Immature natural killer cell (primary cell): ENCODE results near the gene BRI3. TPM values are rescaled to one million over a fixed set of nuclear protein-coding genes. Genes with fewer than 3 reads are reported as not detected.

Experiments used
- DNase-seq, 3 donors: peaks; one replicate each; pipeline ENCODE4 v3.0.0; 2022; ENCODE audit warnings: mixed read lengths in 1 of 3
- H3K27ac Mint-ChIP-seq, 6 donors: one replicate each; pipeline ENCODE4 v1.8.0; 2020; ENCODE audit warnings: mixed read lengths in 6 of 6, mild to moderate bottlenecking in 5 of 6, inconsistent platforms in 4 of 6, moderate library complexity in 3 of 6
- H3K27me3 Mint-ChIP-seq, 3 donors: one replicate each; pipeline ENCODE4 v1.8.0; 2020 to 2021; ENCODE audit warnings: low read depth in 3 of 3, mild to moderate bottlenecking in 3 of 3, mixed read lengths in 3 of 3, moderate library complexity in 3 of 3, inconsistent platforms in 1 of 3
- H3K36me3 Mint-ChIP-seq, 3 donors: one replicate each; pipeline ENCODE4 v1.8.0; 2020; ENCODE audit warnings: mixed read lengths in 3 of 3, inconsistent platforms in 2 of 3, mild to moderate bottlenecking in 2 of 3
- H3K4me1 Mint-ChIP-seq, 2 donors: one replicate each; pipeline ENCODE4 v1.8.0; 2020; ENCODE audit warnings: inconsistent platforms in 2 of 2, mild to moderate bottlenecking in 2 of 2, mixed read lengths in 2 of 2, moderate library complexity in 1 of 2
- H3K4me3 Mint-ChIP-seq, 5 donors: one replicate each; pipeline ENCODE4 v1.8.0; 2020; ENCODE audit warnings: mild to moderate bottlenecking in 5 of 5, mixed read lengths in 5 of 5, inconsistent platforms in 3 of 5, moderate library complexity in 3 of 5
- H3K9me3 Mint-ChIP-seq, 6 donors: one replicate each; pipeline ENCODE4 v1.8.0; 2020; ENCODE audit warnings: mild to moderate bottlenecking in 6 of 6, mixed read lengths in 6 of 6, inconsistent platforms in 4 of 6, moderate library complexity in 3 of 6
- polyA plus RNA-seq, 3 donors: library from polyadenylated mRNA; unstranded; fragments of 300-500 nt; fragmentation: Illumina TruSeq; gene quantifications; one replicate each; pipeline ENCODE4 v1.2.3, GENCODE V29; 2021

The BRI3 gene
- polyA plus RNA-seq, 3 donors from 2014 or later, result 15.8 to 18.3 (median 17.2) TPM

GRCh38 chr7:98317366-98318040, 36.0 kb downstream of the BRI3 start:
- Mint-ChIP-seq H3K36me3 (no peaks in the 10 kb centered on the region), H3K4me1 (no peaks in the 10 kb centered on the region), H3K9me3 (peaks cover 0 to 2% (median 0%) of the 10 kb centered on the region in 6 donors), H3K27me3 (peaks cover 0 to 4% (median 2%) of the 10 kb centered on the region in 3 donors), H3K4me3 (no peak overlapping the region), H3K27ac (no peak overlapping the region)
- DNase-seq, result no peak

- H3K27ac Mint-ChIP-seq, result no peak overlapping the region
- H3K27me3 Mint-ChIP-seq, result peaks cover 0 to 12% (median 6%) of the 10 kb centered on the region in 3 donors
- no peak overlapping the region for H3K4me3 Mint-ChIP-seq
- H3K36me3 Mint-ChIP-seq, result no peaks in the 10 kb centered on the region
- H3K4me1 Mint-ChIP-seq, result no peaks in the 10 kb centered on the region
- peaks cover 0 to 2% (median 0%) of the 10 kb centered on the region in 6 donors for H3K9me3 Mint-ChIP-seq
- DNase-seq, result no peak
Observed at GRCh38 chr7:98319176-98319575, 37.7 kb downstream of the BRI3 start.

GRCh38 chr7:98321301-98321700, 39.8 kb downstream of the BRI3 start:
- no peak for DNase-seq
- no peak overlapping the region for H3K27ac Mint-ChIP-seq
- peaks cover 0 to 14% (median 6%) of the 10 kb centered on the region in 3 donors for H3K27me3 Mint-ChIP-seq
- peaks cover 0 to 2% (median 0%) of the 10 kb centered on the region in 6 donors for H3K9me3 Mint-ChIP-seq
- no peak overlapping the region for H3K4me3 Mint-ChIP-seq
- H3K36me3 Mint-ChIP-seq, result no peaks in the 10 kb centered on the region
- H3K4me1 Mint-ChIP-seq, result no peaks in the 10 kb centered on the region

GRCh38 chr7:98322331-98323270, 41.1 kb downstream of the BRI3 start:
- H3K27ac Mint-ChIP-seq, result no peak overlapping the region
- H3K9me3 Mint-ChIP-seq, result peaks cover 0 to 2% (median 0%) of the 10 kb centered on the region in 6 donors
- H3K4me3 Mint-ChIP-seq, result no peak overlapping the region
- no peaks in the 10 kb centered on the region for H3K36me3 Mint-ChIP-seq
- peaks cover 0 to 16% (median 6%) of the 10 kb centered on the region in 3 donors for H3K27me3 Mint-ChIP-seq
- no peak for DNase-seq
- H3K4me1 Mint-ChIP-seq, result no peaks in the 10 kb centered on the region

- Mint-ChIP-seq H3K4me3 (no peak overlapping the region), H3K9me3 (no peaks in the 10 kb centered on the region), H3K36me3 (no peaks in the 10 kb centered on the region), H3K4me1 (no peaks in the 10 kb centered on the region), H3K27ac (no peak overlapping the region), H3K27me3 (peaks cover 0 to 18% (median 6%) of the 10 kb centered on the region in 3 donors)
- DNase-seq, result no peak
Observed at GRCh38 chr7:98323597-98324322, 42.3 kb downstream of the BRI3 start.

GRCh38 chr7:98324782-98325181, 43.3 kb downstream of the BRI3 start:
- Mint-ChIP-seq H3K27ac (no peak overlapping the region), H3K4me3 (no peak overlapping the region), H3K27me3 (peaks cover 0 to 19% (median 6%) of the 10 kb centered on the region in 3 donors), H3K36me3 (no peaks in the 10 kb centered on the region), H3K9me3 (no peaks in the 10 kb centered on the region), H3K4me1 (no peaks in the 10 kb centered on the region)
- no peak for DNase-seq

GRCh38 chr7:98329100-98329790, 47.8 kb downstream of the BRI3 start:
- Mint-ChIP-seq H3K4me3 (no peak overlapping the region), H3K27ac (no peak overlapping the region), H3K9me3 (no peaks in the 10 kb centered on the region), H3K4me1 (no peaks in the 10 kb centered on the region), H3K27me3 (peaks cover 0 to 9% (median 4%) of the 10 kb centered on the region in 3 donors), H3K36me3 (no peaks in the 10 kb centered on the region)
- no peak for DNase-seq

- Mint-ChIP-seq H3K4me1 (no peaks in the 10 kb centered on the region), H3K9me3 (no peaks in the 10 kb centered on the region), H3K27me3 (peaks cover 0 to 7% (median 4%) of the 10 kb centered on the region in 3 donors), H3K4me3 (no peak overlapping the region), H3K36me3 (no peaks in the 10 kb centered on the region), H3K27ac (no peak overlapping the region)
- DNase-seq, result no peak
Observed at GRCh38 chr7:98329791-98330373, 48.4 kb downstream of the BRI3 start.

GRCh38 chr7:98330926-98331529, 49.5 kb downstream of the BRI3 start:
- Mint-ChIP-seq H3K27me3 (peaks cover 0 to 7% (median 4%) of the 10 kb centered on the region in 3 donors), H3K4me1 (no peaks in the 10 kb centered on the region), H3K4me3 (no peak overlapping the region), H3K9me3 (no peaks in the 10 kb centered on the region), H3K36me3 (no peaks in the 10 kb centered on the region), H3K27ac (no peak overlapping the region)
- DNase-seq, result no peak

- no peak overlapping the region for H3K4me3 Mint-ChIP-seq
- no peak overlapping the region for H3K27ac Mint-ChIP-seq
Observed at GRCh38 chr7:98334081-98334480, 52.6 kb downstream of the BRI3 start.

GRCh38 chr7:98335411-98335977, 54.0 kb downstream of the BRI3 start:
- Mint-ChIP-seq H3K27ac (no peak overlapping the region), H3K9me3 (peaks cover 0 to 7% (median 0%) of the 10 kb centered on the region in 6 donors), H3K4me3 (no peak overlapping the region), H3K36me3 (no peaks in the 10 kb centered on the region), H3K27me3 (peaks cover 0 to 1% (median 0%) of the 10 kb centered on the region in 3 donors), H3K4me1 (no peaks in the 10 kb centered on the region)
- DNase-seq, result no peak

More at GRCh38 chr7:98334081-98334480, 52.6 kb downstream of the BRI3 start:
- no peaks in the 10 kb centered on the region for H3K36me3 Mint-ChIP-seq
- peaks cover 0 to 4% (median 0%) of the 10 kb centered on the region in 3 donors for H3K27me3 Mint-ChIP-seq
- peaks cover 0 to 2% (median 0%) of the 10 kb centered on the region in 6 donors for H3K9me3 Mint-ChIP-seq
- no peaks in the 10 kb centered on the region for H3K4me1 Mint-ChIP-seq
- no peak for DNase-seq

- Mint-ChIP-seq H3K36me3 (no peaks in the 10 kb centered on the region), H3K4me1 (no peaks in the 10 kb centered on the region), H3K9me3 (peaks cover 0 to 7% (median 0%) of the 10 kb centered on the region in 6 donors), H3K4me3 (no peak overlapping the region), H3K27me3 (peaks cover 0 to 2% (median 0%) of the 10 kb centered on the region in 3 donors), H3K27ac (no peak overlapping the region)
- DNase-seq, result no peak
Observed at GRCh38 chr7:98338441-98338840, 57.0 kb downstream of the BRI3 start.
